HG02763 (cell line): ENCODE data around the gene ETS1.

Source experiments
- ATAC-seq: cut with Tn5 transposase; IDR thresholded peaks from one replicate; pipeline ENCODE4 v1.9.1; 2021; ENCODE audit warnings: mild to moderate bottlenecking, moderate library complexity; ENCODE audit not compliant: unreplicated experiment

ETS1 gene

DNA sequence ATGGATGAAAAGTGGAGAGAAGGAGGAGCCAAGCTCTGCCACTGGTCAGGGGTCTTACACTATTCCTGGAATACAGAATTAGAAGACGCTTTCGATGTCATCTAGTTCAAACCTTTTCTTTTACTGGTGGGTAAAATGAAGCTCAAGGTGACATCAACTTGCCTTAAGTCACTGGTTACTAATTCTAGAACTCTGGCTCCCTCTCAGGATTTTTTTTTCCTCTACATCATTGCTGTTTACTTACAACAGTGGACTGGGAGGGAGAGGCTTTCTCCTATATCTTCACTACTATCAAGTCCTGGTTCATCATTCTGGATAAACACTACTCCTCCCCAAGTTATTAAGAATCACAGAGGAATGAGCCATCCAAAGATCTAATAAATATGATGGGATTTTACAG lies 82.9 kb downstream of the ETS1 start:
- no peak for ATAC-seq

GRCh38 chr11:128503245-128503991 lies 83.9 kb downstream of the ETS1 start:
- ATAC-seq, result no peak

GRCh38 chr11:128502726-128503125 lies 84.6 kb downstream of the ETS1 start:
- no peak for ATAC-seq

- ATAC-seq, result no peak
These were observed 85.5 kb downstream of the ETS1 start for GRCh38 chr11:128501632-128502549.

DNA sequence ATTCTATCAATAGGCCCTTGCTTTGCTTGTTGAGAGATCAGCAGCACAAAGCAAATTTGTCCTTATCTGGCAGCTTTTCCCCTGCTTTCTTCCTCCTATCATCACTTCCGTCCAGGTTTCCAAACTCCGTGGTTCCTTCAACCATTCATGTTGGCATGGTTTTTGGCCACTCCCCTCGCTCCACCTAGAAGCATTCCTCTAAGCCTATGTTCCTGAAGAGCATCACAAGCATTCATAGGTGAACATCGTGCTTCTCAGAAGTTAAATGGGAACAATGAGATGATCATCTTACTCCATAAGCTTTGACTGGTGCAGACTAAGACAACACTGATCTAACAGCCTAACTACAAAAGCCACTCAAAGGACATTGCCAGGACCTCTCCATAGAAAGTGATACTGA lies 86.3 kb downstream of the ETS1 start:
- ATAC-seq, result no peak

DNA sequence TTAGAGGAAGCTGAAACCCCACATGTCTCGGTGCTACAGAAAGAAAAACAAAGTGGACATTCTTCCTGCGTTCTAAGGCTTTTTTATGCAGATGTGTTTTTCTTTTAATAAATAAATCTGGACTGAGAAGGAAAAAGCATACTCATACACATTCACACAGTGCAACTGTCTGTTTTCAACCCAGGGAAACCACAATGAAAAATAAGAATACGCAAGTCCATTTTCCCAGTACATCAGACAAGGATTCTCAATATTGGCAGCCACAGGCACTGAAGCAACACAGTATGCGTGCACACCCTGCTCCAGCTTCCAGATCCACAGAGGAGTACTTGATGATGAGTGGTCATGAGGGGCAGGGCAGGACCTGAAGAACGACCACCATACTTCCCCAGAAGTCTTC lies 86.9 kb downstream of the ETS1 start:
- no peak for ATAC-seq

DNA sequence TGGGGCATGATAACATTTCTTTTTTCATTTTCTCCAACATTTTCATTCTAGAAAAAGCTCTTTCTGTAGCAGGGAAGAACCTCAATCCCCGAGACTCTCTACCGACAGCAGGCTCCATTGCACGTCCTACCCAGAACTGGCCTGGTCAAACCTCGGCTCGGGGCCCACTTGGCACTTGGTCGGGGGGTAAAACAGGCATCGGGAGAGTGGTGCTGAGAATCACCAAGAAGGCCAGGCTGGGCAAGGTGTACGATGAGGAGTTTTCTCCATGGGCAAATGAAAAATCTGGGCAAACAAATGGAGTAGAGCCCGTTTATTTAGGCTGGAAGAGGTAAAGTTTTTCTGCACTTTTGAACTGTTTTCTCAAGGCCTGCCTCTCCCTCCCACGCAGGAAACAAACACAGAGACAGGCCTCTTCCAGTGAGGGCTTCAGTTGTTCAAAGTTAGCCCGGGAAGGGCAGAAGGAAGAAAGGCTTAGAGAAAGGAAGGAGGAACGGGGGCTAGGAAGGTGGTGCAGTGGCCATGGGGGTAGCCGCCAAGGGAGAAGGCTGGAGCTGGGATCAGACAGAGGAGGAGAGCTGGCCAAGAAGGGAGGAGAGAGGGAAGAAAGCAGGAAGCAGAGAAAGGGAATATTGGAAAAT lies 87.6 kb downstream of the ETS1 start:
- ATAC-seq, result no peak

DNA sequence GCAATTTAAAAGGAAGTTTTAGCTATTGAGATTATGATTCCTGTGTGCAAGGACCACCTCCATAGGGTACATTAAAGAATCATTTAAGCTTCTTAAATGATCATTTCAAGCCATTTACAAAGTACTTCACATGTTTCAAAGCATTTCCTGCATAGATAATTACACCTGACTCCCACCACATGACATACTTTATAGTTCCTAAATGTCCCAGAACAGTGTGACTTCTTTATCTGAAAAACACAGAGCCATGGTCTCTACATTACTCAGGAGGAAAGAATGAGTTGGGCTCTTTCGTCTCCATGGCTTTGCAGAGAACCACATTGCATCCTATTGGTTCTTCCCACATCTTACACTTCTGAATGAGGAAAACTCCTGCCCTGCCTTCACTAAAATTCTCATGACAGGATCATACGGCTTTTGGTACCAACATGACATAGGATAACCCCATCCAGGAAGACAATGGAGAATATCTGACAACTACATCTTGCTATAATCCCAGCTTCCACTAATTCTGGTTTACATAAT lies 88.6 kb downstream of the ETS1 start:
- no peak for ATAC-seq

- no peak for ATAC-seq
These were observed 89.6 kb downstream of the ETS1 start for GRCh38 chr11:128497776-128498095.

- peak; percentile 65 for ATAC-seq
These were observed 90.1 kb downstream of the ETS1 start for GRCh38 chr11:128497061-128497775.

GRCh38 chr11:128496692-128497060 lies 90.7 kb downstream of the ETS1 start:
- ATAC-seq, result no peak

GRCh38 chr11:128496249-128496648 lies 91.1 kb downstream of the ETS1 start:
- no peak for ATAC-seq

- no peak for ATAC-seq
These were observed 92.7 kb downstream of the ETS1 start for GRCh38 chr11:128494418-128495332.

DNA sequence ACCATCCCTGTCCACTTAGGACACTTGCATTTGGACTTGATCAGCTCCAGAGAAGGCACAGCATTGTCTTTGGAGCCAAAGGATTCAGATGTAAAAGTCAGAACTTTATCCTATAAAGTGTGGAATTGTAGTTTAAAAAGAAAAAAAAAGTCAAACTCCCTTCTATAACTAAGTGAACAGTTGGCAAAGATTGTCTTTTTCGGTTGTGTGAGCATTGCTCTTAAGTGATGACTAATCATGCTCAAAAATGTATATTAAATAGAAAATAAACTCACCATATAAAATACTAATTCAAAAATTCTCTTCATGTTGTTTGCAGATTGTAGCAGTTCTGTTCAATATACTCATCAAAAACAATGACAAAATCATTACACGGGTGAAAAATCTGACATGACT lies 93.8 kb downstream of the ETS1 start:
- ATAC-seq, result no peak

GRCh38 chr11:128492903-128493569 lies 94.3 kb downstream of the ETS1 start:
- no peak for ATAC-seq

DNA sequence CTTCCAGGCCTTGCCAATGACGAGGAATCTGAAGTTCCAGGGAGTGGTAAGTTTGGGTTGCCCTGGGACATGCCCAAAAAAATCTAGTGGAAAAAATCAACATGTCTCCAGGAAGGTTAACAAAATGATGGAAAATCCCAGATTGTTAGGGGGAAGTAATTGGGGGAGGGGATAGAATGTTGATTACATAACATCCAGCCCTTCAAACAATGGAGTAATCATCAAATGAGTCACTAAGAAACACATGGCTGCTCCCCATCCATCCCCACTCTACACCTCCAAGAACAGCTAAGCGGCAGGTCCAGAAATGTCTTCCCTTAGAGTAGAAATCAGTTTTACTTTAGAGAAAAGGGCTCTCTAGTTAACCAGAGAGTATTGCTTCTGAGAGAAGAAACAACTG lies 94.9 kb downstream of the ETS1 start:
- no peak for ATAC-seq

DNA sequence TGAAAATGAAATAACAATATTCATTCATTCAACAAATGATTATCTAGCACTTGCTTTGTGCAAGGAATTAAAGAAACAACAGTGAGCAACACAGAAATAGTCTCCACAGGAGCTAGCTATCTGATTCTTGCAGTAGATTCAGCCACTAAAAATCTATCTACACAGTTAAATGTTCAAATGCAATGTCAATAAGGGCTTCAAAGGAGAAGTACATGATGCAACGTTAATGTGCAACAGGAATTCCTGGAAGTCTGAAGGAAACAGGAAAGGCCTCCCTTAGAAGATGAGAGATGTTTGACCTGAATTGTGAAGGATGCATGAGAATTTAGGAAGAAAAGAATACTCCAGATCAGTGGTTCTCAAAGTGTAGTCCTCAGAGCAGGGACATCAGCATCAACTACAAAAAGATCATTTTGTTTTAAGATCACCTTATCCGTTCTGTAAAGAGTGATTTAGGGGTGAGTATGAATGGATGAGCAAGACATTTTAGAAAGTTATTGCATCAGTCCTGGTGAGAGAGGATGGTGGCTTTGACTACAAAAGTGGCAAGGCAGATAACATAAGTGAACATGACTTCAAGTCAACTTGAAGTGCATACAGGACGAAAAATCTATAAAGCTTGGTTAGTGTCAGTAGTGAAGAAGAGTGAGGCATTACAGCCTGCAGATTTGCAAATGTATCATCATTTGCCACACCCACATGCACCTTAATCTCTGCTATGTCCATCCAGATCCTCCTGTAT lies 96.0 kb downstream of the ETS1 start:
- no peak for ATAC-seq

- ATAC-seq, result no peak
These were observed 97.3 kb downstream of the ETS1 start for GRCh38 chr11:128490092-128490491.

- no peak for ATAC-seq
These were observed 98.9 kb downstream of the ETS1 start for GRCh38 chr11:128488471-128488870.
